Measurements from ENCODE around the gene NRF1. TPM values are rescaled to one million over a fixed set of nuclear protein-coding genes. Genes with fewer than 3 reads are reported as not detected.
A peak's percentile ranks its signal among the peaks of the same experiment; 100 is the strongest.

NRF1 gene
- total RNA-seq, 1 experiment from 2014 or later = 13.6 TPM

DNA sequence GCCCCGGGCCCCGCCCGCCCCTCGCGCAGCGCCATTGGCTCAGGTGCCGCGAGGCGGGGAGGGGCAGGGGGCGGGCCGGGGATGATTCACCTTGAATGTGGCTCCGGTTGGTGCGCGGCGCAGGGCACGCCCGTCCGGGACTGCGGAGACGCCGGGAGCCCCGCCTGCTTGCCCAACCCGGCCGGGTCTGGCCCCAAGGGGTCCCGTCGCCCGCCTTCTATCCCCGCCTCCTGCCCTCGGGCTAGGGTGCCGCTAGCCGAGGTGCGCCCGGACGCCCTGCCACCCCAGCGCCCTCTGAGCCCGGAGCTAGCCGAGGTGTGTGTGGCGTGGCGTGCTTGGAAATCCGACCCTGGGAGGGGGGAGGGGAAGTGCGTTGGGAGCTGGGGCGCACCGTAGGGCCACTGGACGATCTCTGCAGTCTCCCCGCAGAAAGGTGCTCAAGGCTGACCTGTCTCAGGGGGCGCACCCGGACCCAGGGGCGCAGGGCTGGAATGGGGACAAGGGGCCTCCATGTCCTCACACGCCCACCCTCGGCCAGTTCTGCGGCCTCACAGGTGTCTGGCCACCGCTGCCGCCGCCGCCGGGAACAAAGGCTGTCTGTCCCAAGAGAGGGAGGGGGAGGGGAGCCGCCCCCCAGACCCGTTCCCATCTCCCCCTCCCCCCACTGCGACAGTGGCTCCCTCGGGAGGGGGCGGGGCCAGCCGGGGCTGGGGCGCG, 168.9 kb downstream of the NRF1 start:
- no peaks in the 10 kb centered on the region for H3K36me3 ChIP-seq (ENCODE audit: low read depth, low read length)
- H3K4me3 ChIP-seq (ENCODE audit: low read length) = peak overlapping the region; percentile 86
- H3F3A ChIP-seq (ENCODE audit: low read length, unreplicated experiment) = no peaks in the 10 kb centered on the region
- DNase-seq (peak; percentile 91), ATAC-seq (peak; percentile 80)
- ChIA-PET POLR2A (ENCODE audit: unreplicated experiment) (interaction anchor here (0.6 to 1.1 kb wide), 2 partner anchors 40 to 45 kb away, joined by 3 to 4 read pairs; no protein-coding TSS in a partner anchor), CTCF (interaction anchor here (1.0 to 1.2 kb wide), 2 partner anchors 44 to 135 kb away, joined by 4 to 5 read pairs; no protein-coding TSS in a partner anchor)
- H3K9ac ChIP-seq (ENCODE audit: low read length) = peak overlapping the region; percentile 77
- peaks cover 25% of the 10 kb centered on the region for H4K20me1 ChIP-seq (ENCODE audit: low read length)
- H3K27ac ChIP-seq (ENCODE audit: low read length) = peak overlapping the region; percentile 40
- BruUV-seq (replicated peaks) = TSS peak; percentile 41
- peak overlapping the region; percentile 89 for H2AFZ ChIP-seq (ENCODE audit: low read length)
- H3K9me3 ChIP-seq (ENCODE audit: low read length) = no peaks in the 10 kb centered on the region
- no peaks in the 10 kb centered on the region for H3K9me2 ChIP-seq (replicated peaks; ENCODE audit: low read length)
- TF ChIP-seq, protein P1, sequence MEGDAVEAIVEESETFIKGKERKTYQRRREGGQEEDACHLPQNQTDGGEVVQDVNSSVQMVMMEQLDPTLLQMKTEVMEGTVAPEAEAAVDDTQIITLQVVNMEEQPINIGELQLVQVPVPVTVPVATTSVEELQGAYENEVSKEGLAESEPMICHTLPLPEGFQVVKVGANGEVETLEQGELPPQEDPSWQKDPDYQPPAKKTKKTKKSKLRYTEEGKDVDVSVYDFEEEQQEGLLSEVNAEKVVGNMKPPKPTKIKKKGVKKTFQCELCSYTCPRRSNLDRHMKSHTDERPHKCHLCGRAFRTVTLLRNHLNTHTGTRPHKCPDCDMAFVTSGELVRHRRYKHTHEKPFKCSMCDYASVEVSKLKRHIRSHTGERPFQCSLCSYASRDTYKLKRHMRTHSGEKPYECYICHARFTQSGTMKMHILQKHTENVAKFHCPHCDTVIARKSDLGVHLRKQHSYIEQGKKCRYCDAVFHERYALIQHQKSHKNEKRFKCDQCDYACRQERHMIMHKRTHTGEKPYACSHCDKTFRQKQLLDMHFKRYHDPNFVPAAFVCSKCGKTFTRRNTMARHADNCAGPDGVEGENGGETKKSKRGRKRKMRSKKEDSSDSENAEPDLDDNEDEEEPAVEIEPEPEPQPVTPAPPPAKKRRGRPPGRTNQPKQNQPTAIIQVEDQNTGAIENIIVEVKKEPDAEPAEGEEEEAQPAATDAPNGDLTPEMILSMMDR (conservative IDR thresholded peaks at IDR 0.05; ENCODE audit: low read depth, low read length) = no peak
- 0 out of 2 replicates have a peak, but pooled peaks have one; percentile 44 for TF ChIP-seq EZH2phosphoT487 (IDR thresholded peaks at IDR 0.05; ENCODE audit: borderline replicate concordance, low read length)
- peak overlapping the region; percentile 95 for H3K4me2 ChIP-seq (ENCODE audit: low read length)
- peaks cover 15% of the 10 kb centered on the region for H3K4me1 ChIP-seq (ENCODE audit: insufficient read depth, low read length)
- intact Hi-C loops (cut with micrococcal nuclease) = loop anchor here (1.0 kb wide), 1 partner anchor 45 kb away; no protein-coding TSS in a partner anchor
- peaks cover 39% of the 10 kb centered on the region for H3K79me2 ChIP-seq (ENCODE audit: low read length)
- H3K27me3 ChIP-seq (ENCODE audit: low read length) = no peaks in the 10 kb centered on the region

DNA sequence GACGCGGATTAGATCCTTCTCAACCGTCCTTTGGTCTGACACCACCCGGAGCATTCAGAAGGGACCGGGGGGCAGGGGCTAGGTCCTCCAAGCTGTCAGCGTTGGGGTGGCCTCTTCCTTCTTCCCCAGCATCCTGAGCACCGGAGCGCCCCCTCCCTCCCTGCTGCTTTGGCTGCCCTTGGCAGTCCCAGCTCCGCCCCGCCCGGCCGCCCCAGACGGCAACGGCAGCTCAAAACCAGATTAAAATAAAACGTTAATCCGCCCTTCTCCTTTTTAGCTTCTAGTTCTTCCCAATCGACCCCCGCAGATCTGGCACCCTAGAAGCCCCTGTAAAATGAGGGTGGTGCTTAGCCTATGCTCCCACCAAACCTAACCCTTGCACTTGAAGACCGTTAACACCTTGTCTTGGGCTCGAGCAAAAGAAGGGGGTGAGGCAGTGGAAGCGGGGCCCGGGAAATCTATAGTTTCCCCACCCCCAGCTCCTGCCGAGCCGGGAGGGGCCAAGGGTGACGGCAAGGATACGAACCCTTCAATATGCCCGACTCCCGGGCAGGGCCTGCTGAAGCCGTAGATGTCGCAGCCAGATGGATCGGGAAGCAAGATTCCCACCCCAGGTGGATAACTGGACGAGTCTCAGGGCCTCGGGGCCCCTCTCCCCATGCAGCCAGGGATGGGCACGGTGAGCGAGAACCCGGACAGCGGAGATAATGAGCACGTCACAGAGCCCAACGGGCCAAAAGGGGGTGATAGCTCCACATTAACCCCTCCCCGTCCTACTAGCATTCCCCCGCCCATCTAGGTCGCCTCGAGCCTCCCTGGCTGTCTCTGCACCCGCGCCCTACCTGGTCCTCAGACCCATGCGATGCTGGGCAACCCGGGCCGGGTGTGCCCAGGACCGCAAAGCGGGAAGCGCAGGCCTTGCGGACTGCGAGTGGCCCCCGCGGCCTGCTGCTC, 169.7 kb downstream of the NRF1 start:
- DNase-seq (peak; percentile 14), ATAC-seq (peak; percentile 12; the same call in 1 of the 2 replicates)
- H4K20me1 ChIP-seq (ENCODE audit: low read length) = peaks cover 22% of the 10 kb centered on the region
- peak overlapping the region; percentile 57 for H3K9ac ChIP-seq (ENCODE audit: low read length)
- H3K9me2 ChIP-seq (replicated peaks; ENCODE audit: low read length) = no peaks in the 10 kb centered on the region
- TF ChIP-seq EZH2 (IDR thresholded peaks at IDR 0.05; ENCODE audit: low read length, unreplicated experiment) (no peak), EZH2phosphoT487 (IDR thresholded peaks at IDR 0.05; ENCODE audit: borderline replicate concordance, low read length) (no peak)
- TF ChIP-seq, protein P1 (conservative IDR thresholded peaks at IDR 0.05; ENCODE audit: low read depth, low read length) = no peak
- peaks cover 32% of the 10 kb centered on the region for H3K79me2 ChIP-seq (ENCODE audit: low read length)
- ChIA-PET CTCF (interaction anchor here (1.2 kb wide), 1 partner anchor 44 kb away, joined by 4 read pairs; no protein-coding TSS in a partner anchor), POLR2A (ENCODE audit: unreplicated experiment) (interaction anchor here (0.7 kb wide), 1 partner anchor 44 kb away, joined by 3 read pairs; no protein-coding TSS in a partner anchor)
- H3F3A ChIP-seq (ENCODE audit: low read length, unreplicated experiment) = no peaks in the 10 kb centered on the region
- H3K4me3 ChIP-seq (ENCODE audit: low read length) = peak overlapping the region; percentile 86
- H2AFZ ChIP-seq (ENCODE audit: low read length) = peak overlapping the region; percentile 89
- intact Hi-C loops (cut with micrococcal nuclease) = loop anchor here (1.0 kb wide), 1 partner anchor 44 kb away; no protein-coding TSS in a partner anchor
- H3K4me1 ChIP-seq (ENCODE audit: insufficient read depth, low read length) = peaks cover 15% of the 10 kb centered on the region
- no peaks in the 10 kb centered on the region for H3K27me3 ChIP-seq (ENCODE audit: low read length)
- H3K36me3 ChIP-seq (ENCODE audit: low read depth, low read length) = no peaks in the 10 kb centered on the region
- BruUV-seq (replicated peaks) = no TSS peak
- no peak overlapping the region for H3K27ac ChIP-seq (ENCODE audit: low read length)
- no peaks in the 10 kb centered on the region for H3K9me3 ChIP-seq (ENCODE audit: low read length)
- H3K4me2 ChIP-seq (ENCODE audit: low read length) = peak overlapping the region; percentile 95
